ENCODE results near the gene CCDC177. TPM values are rescaled to one million over a fixed set of nuclear protein-coding genes. Genes with fewer than 3 reads are reported as not detected.

CCDC177 gene
- total RNA-seq, 2 donors from 2014 or later, result not detected

DNA sequence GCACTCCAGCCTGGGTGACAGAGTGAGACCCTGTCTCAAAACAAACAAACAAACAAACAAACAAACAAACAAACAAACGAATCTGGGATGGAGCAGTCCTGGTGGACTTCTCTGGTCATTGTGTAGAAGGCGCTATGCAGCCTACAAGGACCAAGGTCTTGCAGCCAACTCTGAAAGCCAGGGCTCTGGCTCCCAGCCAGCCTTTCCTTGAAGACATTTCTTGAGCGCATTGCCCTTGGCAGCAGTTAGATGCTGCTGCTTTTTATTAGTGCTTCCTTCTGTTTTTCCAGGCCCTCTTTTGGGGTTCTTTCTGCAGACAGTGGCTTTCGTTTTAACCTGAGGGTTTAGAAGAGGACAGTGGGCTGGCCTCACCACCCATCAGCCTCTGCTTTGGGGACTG lies 20.2 kb downstream of the CCDC177 start:
- Histone ChIP-seq H3K4me3 (no peak overlapping the region), H3K36me3 (no peaks in the 10 kb centered on the region), H3K27me3 (replicated peaks; ENCODE audit: insufficient read depth) (peaks cover 2% of the 10 kb centered on the region), H3K27ac (no peak overlapping the region), H3K9me3 (no peaks in the 10 kb centered on the region), H3K4me1 (ENCODE audit: control insufficient read depth in 1 of 2, low read depth in 2 of 2) (no peaks in the 10 kb centered on the region)
- ATAC-seq (ENCODE audit: insufficient number of reproducible peaks, low FRiP score, low read depth), result no peak
- DNase-seq (ENCODE audit: low spot score), result no peak
- TF ChIP-seq, protein P1, sequence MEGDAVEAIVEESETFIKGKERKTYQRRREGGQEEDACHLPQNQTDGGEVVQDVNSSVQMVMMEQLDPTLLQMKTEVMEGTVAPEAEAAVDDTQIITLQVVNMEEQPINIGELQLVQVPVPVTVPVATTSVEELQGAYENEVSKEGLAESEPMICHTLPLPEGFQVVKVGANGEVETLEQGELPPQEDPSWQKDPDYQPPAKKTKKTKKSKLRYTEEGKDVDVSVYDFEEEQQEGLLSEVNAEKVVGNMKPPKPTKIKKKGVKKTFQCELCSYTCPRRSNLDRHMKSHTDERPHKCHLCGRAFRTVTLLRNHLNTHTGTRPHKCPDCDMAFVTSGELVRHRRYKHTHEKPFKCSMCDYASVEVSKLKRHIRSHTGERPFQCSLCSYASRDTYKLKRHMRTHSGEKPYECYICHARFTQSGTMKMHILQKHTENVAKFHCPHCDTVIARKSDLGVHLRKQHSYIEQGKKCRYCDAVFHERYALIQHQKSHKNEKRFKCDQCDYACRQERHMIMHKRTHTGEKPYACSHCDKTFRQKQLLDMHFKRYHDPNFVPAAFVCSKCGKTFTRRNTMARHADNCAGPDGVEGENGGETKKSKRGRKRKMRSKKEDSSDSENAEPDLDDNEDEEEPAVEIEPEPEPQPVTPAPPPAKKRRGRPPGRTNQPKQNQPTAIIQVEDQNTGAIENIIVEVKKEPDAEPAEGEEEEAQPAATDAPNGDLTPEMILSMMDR (IDR thresholded peaks at IDR 0.05), result no peak

GRCh38 chr14:69553252-69553651 lies 21.4 kb downstream of the CCDC177 start:
- no peak for DNase-seq (ENCODE audit: low spot score)
- Histone ChIP-seq H3K4me3 (no peak overlapping the region), H3K27ac (no peak overlapping the region), H3K4me1 (ENCODE audit: control insufficient read depth in 1 of 2, low read depth in 2 of 2) (no peaks in the 10 kb centered on the region), H3K9me3 (no peaks in the 10 kb centered on the region), H3K36me3 (no peaks in the 10 kb centered on the region), H3K27me3 (replicated peaks; ENCODE audit: insufficient read depth) (no peaks in the 10 kb centered on the region)
- no peak for ATAC-seq (ENCODE audit: insufficient number of reproducible peaks, low FRiP score, low read depth)
- TF ChIP-seq, protein P1 (IDR thresholded peaks at IDR 0.05), result no peak

GRCh38 chr14:69551511-69551910 lies 23.2 kb downstream of the CCDC177 start:
- TF ChIP-seq, protein P1 (IDR thresholded peaks at IDR 0.05), result no peak
- ATAC-seq (ENCODE audit: insufficient number of reproducible peaks, low FRiP score, low read depth) (no peak), DNase-seq (ENCODE audit: low spot score) (no peak)
- Histone ChIP-seq H3K36me3 (no peaks in the 10 kb centered on the region), H3K4me3 (no peak overlapping the region), H3K27me3 (replicated peaks; ENCODE audit: insufficient read depth) (no peaks in the 10 kb centered on the region), H3K4me1 (ENCODE audit: control insufficient read depth in 1 of 2, low read depth in 2 of 2) (no peaks in the 10 kb centered on the region), H3K27ac (no peak overlapping the region), H3K9me3 (no peaks in the 10 kb centered on the region)

DNA sequence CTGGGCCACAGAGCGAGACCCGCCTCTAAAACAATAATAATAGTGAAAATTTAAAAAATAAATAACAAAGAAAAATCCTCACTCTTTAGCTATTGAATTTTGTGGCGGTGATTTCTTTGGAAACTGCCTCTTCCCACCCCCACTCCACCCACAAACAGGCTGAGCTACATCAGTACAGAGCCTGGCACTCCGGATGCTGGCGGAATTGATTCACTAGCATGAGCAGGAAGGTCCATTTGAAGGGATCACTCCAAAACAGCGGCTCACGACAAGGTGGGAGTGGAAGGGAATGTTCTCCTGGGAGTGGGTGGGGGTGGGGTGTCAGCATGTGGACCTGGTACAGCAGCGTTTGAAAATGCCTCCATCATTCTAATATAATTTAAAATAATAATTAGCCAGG lies 26.1 kb downstream of the CCDC177 start:
- DNase-seq (ENCODE audit: low spot score) (no peak), ATAC-seq (ENCODE audit: insufficient number of reproducible peaks, low FRiP score, low read depth) (no peak)
- TF ChIP-seq, protein P1 (IDR thresholded peaks at IDR 0.05), result no peak
- Histone ChIP-seq H3K27ac (no peak overlapping the region), H3K36me3 (no peaks in the 10 kb centered on the region), H3K4me1 (ENCODE audit: control insufficient read depth in 1 of 2, low read depth in 2 of 2) (no peaks in the 10 kb centered on the region), H3K4me3 (no peak overlapping the region), H3K27me3 (replicated peaks; ENCODE audit: insufficient read depth) (no peaks in the 10 kb centered on the region), H3K9me3 (no peaks in the 10 kb centered on the region)

DNA sequence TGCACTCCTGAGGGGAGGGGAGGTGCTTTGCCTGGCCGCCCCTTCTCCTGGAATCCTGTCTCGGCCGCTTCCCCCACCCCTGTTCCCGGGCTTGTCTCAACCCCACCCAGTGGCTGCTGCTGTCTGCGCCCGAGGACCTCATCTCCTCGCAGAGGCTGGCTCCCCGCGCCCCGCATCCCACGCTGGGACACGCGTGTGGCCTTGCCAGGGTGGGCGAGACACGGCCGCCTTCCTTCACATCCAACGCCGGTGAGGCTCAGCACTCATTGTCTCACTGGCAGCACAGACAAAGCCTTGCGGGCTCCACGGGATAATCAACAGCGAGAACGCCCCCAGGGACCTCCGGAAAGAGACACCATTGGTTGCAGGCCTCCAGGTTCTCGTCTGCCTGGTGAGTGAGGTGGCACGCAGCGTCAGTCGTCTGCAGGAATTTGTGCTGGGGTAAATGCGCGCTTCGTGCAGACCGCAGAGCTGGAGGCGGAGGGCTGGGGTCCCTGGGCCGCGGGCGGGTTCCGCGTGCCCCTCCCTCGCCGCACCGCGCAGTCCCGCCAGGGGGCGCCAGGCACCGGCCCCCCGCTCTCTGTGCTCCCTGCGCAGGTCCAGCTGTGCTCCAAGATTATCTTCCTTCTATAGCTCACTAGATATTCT lies 26.8 kb downstream of the CCDC177 start:
- H3K27ac ChIP-seq, result no peak overlapping the region
- H3K36me3 ChIP-seq, result no peaks in the 10 kb centered on the region
- no peak for ATAC-seq (ENCODE audit: insufficient number of reproducible peaks, low FRiP score, low read depth)
- DNase-seq (ENCODE audit: low spot score), result no peak
- no peaks in the 10 kb centered on the region for H3K4me1 ChIP-seq (ENCODE audit: control insufficient read depth in 1 of 2, low read depth in 2 of 2)
- no peak overlapping the region for H3K4me3 ChIP-seq
- H3K27me3 ChIP-seq (replicated peaks; ENCODE audit: insufficient read depth), result no peaks in the 10 kb centered on the region
- TF ChIP-seq, protein P1 (IDR thresholded peaks at IDR 0.05), result peak; percentile 28
- no peaks in the 10 kb centered on the region for H3K9me3 ChIP-seq
